ENCODE measurements around the gene NHERF2.
"Not testable (repeated sequence)": the region's sequence is repeated elsewhere in the genome, so short reads cannot be mapped to it uniquely, and the experiment has no call there.

Gene NHERF2

GRCh38 chr16:2007081-2007836 lies 19.4 kb upstream of the NHERF2 start:
- no peak for DNase-seq

DNA sequence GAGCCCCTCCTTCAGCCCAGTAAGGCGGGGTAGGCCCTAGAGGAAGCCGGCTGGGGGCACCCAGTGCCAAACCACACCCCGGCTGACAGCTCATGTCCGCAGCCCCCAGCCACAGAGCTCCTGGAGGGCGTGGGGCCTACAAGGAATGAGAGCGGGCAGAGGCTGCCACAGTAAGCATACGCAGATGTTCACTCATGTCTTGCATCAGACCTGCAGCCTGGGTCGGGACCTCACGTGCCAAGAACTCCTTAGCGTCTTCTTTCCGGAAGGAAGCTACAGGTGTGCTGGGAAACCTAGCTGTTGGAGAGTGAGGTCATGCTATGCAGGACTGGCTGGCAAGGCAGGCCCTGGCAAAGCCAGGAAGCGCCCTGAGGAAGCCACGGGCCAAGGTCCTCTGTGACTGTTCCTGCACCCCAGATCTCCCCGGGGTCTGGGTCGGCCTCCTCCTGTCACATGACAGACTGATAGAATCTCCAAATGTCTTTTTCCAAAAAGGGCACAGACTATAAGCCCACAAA lies 18.6 kb upstream of the NHERF2 start:
- DNase-seq = no peak

DNA sequence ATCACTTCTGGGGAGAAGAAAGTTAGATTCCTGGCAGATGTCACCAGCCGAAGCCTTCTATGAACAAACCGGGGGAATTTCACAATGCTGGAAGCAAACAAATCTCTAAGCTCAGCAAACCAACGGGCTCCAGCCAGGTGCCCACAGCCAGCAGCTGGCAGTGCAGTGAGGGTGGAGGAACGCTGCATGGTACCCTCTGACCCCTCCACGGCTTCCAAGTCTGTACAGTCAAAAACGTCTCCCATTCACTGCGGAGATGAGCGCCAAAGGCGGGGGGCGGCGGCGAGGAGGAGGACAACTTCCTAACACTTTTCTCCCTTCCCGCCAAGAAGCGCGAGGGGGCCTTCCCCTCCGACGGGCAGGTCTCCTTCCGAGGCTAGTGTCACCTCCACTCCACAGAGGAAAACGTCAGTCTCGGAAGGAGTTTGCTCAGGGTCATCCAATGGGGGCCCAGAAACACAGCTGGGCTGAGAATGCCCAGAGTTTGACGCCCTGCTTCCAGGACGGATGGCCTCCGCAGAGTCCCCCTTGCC lies 18.0 kb upstream of the NHERF2 start:
- no peak for DNase-seq

GRCh38 chr16:2009164-2009711 lies 17.5 kb upstream of the NHERF2 start:
- no peak for DNase-seq

DNA sequence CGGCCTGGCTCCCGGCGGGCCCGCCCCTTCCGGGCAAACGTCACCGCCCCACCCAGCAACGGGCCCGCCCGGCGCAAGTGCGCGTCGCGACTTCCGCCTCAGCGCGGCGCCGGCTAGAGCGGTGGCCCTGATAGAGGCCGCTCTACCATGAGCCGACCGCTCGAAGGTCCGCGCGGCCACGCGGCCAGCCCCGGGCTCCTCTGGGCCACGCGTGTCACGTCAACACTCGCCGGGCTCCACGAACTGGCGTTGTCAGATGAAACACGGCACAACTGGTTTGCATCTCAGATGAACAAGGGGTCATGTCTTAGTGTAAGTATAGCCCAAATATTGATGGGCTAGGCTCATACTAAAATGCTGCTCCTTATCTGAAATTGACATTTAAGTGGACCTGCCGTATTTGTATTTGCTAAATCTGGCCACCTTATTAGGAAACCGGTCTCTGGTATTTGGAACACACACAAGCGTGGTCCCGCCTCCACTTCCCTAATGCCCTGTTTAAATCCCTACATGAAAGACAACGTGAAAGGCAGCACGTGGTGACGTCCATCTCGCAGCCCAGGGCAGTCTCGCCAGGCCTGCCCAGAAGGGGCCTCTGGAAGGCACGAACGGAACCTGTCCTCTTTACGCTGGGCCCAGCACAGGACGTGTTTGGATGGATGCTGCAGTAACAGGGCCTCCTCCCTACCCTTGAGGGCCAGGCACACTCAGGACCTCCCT lies 16.8 kb upstream of the NHERF2 start, which contains the start of gene ZNF598:
TSS of gene ZNF598 (minus strand) at position 31 of the 720 bp plus-strand sequence.
- DNase-seq = peak; percentile 85

DNA sequence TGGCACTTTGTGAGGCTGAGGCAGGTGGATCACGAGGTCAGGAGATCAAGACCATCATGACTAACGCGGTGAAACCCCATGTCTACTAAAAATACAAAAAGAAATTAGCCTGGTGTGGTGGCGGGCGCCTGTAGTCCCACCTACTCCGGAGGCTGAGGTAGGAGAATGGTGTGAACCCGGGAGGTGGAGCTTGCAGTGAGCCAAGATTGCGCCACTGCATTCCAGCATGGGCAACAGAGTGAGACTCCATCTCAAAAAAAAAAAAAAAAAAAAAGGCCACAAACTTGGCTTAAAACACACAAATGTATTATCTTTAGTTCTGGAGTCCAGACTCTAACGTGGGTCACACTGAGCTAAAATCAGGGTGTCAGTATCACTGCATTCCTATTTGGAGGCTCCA lies 15.0 kb upstream of the NHERF2 start:
- not testable (repeated sequence) for DNase-seq

DNA sequence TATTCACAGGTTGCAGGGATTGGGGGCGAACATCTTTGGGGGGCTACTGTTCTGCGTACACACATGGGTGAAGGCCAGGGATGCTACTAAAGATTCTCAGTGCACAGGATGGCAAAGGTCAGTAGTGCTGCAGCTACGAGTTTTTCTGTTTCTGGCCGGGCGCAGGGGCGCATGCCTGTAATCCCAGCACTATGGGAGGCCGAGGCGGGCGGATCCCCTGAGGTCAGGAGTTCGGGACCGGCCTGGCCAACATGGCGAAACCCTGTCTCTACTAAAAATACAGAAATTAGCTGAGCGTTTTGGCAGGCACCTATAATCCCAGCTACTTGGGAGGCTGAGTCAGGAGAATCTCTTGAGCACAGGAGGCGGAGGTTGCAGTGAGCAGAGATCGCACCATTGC lies 13.2 kb upstream of the NHERF2 start:
- no peak for DNase-seq

DNA sequence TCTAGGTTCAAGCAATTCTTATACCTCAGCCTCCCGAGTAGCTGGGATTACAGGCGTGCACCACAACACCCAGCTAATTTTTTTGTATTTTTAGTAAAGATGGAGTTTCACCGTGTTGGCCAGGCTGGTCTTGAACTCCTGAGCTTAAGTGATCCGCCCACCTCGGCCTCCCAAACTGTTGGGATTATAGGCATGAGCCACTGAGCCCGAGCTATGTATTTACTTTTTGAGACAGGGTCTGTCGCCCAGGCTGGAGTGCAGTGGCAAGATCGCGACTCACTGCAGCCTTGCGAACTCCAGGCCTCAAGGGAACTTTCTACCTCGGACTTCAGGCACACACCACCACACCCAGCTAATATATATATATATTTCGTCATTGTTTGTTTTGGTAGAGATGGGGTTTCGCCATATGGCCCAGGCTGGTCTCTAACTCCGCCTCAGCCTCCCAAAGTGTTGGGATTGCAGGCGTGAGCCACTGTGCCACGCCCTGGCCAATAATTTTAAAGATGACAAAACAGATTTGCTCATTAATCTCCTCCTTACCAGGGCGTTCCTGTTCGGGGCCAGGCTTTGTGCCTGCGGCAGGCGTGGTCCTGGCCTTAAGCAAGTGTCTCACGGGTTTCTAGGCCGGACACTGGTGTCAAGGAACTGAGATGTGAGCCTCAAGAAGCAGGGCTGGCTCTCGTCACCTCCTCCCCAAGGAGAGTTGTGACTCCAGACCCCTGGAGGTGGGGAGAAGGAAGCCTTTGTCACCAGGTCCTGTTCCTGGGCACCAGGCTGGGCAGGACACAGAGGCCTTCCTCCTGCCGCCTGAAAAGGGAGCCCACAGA lies 11.4 kb upstream of the NHERF2 start:
- DNase-seq = no peak

DNA sequence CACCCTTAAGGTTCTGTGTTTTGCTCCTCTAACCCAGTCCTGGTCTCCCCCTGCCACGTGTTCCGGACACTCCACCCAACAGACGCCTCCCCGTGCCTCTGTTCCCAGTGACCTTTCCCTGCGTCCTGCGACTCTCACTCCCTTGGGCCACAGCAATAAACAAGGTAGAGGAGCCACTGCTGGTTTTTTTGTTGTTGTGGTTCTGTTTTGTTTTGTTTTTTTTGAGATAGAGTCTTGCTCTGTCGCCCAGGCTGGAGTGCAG lies 10.8 kb upstream of the NHERF2 start:
- no peak for DNase-seq

GRCh38 chr16:2016407-2016922 lies 10.2 kb upstream of the NHERF2 start:
- no peak for DNase-seq

DNA sequence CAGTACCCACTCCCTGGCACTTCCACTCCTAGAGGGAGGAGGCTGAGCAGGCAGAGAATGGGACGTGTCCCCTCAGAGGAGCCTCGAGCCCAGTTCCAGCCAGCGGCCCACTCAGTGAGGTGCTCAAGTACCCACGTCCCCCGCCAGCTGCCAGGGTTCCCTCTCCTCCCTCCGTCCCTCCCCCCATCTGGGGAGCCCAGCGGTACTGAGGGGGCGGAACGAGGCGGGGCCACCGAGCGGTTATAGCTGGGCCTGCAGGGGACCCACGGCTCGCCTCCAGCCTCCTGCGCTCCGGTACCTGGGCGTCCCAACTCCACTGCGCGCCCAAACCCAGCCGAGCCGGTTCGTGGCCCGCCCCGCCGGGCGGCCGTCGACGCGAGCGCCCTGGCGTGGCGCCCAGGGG lies 7.2 kb upstream of the NHERF2 start, which contains the start of gene NPW:
TSS of gene NPW (plus strand) at position 268 of the 403 bp plus-strand sequence.
- peak; percentile 18 for DNase-seq

DNA sequence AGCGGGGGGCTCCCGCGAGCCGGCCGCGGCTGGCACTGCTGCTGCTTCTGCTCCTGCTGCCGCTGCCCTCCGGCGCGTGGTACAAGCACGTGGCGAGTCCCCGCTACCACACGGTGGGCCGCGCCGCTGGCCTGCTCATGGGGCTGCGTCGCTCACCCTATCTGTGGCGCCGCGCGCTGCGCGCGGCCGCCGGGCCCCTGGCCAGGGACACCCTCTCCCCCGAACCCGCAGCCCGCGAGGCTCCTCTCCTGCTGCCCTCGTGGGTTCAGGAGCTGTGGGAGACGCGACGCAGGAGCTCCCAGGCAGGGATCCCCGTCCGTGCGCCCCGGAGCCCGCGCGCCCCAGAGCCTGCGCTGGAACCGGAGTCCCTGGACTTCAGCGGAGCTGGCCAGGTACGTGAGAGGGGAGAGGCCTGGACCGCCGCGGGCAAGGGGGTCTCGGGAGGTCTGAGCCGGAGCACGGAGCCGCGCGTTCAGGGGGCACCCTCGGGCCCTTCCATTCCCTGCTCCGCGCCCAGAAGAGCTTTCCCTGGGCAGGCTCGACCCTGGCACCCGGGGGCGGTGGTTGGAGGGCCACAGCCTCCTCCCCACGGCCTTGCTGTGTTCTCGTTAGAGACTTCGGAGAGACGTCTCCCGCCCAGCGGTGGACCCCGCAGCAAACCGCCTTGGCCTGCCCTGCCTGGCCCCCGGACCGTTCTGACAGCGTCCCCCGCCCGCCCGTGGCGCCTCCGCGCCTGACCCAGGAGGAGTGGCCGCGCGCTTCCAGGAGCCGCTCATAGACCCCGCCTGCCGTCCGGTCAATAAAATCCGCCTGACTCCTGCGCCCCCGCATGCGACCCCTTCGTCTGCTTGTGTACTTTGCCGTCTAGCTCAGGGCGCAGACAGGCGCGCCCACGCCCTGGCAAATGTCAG lies 6.5 kb upstream of the NHERF2 start:
- DNase-seq = no peak

- no peak for DNase-seq
These were observed 4.0 kb upstream of the NHERF2 start for GRCh38 chr16:2022723-2023091.

DNA sequence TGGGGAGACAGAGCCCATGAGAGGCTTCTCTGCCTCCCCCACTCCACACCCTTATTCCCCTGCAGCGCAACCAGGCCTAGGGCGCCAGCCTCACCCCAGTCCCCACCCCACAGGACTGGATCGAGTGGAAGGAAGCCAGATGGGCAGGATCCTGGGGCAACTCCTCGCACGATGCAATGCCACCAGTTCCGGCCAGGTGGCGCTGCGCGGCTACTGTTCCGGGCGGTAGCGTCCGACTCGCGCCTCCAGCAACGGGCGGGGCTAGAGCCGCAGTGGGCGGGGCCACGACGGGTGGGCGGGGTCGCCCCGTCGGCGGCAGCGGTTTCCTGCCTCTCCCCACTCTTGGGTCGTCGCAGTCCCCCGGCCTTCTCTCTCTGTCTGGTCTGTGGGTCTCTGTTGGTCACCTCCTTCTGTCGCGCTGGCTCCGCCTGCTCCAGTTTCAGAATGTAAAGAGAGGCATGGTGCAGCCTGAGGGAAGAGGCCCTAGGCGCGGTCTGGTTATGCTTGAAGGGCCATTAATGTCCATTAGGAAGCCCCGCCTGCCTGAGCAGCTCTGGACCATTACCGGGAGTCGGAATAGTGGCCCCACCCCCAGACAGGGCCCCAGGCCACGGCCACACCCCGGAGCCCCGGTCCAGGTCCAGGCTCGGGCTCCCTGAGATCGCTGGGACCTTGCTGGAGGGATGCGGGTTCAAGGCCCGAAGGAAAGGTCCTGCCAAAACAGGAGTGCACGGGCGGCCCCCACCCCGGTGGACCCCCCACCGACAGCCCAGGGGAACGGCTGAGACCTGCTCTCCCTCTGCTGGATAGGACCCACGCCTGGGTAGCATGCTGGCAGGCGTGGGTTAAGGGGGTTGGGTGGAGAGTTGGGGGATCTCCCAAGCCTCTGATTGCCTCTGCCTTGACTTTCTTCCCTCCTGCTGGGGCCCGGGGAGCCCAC lies 3.3 kb upstream of the NHERF2 start:
- DNase-seq = peak; percentile 80

GRCh38 chr16:2024032-2024420 lies 2.7 kb upstream of the NHERF2 start:
- no peak for DNase-seq

- no peak for DNase-seq
These were observed 1.5 kb upstream of the NHERF2 start for GRCh38 chr16:2025251-2025650.

DNA sequence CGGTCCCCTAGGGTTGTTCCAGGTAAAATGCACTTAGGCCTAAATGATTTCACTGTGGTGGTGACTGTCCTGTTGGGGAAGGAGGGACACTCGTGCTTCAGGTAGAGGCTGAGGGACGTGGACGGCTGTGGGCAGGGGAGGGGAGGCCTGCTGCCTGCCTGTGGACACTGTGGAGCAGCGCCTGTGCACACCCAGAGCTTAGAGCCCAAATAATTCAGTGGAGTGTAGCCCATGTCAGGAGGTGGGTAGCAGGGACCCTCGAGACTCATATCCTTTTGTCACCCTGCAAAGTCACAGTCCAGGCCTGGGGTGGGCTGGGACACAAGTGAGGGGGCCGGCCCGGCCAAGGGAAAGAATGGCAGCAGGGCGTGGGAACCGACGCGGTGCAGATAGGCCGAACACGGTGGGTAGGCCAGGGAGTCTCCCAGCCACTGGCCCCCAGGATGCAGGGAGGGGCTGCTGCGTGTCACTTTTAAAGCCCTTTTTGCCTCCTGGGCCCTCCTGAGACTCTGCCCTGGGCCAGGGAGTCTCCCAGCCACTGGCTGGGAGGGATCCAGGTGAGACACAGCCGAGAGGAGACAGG lies 733 bp upstream of the NHERF2 start:
- DNase-seq = no peak

DNA sequence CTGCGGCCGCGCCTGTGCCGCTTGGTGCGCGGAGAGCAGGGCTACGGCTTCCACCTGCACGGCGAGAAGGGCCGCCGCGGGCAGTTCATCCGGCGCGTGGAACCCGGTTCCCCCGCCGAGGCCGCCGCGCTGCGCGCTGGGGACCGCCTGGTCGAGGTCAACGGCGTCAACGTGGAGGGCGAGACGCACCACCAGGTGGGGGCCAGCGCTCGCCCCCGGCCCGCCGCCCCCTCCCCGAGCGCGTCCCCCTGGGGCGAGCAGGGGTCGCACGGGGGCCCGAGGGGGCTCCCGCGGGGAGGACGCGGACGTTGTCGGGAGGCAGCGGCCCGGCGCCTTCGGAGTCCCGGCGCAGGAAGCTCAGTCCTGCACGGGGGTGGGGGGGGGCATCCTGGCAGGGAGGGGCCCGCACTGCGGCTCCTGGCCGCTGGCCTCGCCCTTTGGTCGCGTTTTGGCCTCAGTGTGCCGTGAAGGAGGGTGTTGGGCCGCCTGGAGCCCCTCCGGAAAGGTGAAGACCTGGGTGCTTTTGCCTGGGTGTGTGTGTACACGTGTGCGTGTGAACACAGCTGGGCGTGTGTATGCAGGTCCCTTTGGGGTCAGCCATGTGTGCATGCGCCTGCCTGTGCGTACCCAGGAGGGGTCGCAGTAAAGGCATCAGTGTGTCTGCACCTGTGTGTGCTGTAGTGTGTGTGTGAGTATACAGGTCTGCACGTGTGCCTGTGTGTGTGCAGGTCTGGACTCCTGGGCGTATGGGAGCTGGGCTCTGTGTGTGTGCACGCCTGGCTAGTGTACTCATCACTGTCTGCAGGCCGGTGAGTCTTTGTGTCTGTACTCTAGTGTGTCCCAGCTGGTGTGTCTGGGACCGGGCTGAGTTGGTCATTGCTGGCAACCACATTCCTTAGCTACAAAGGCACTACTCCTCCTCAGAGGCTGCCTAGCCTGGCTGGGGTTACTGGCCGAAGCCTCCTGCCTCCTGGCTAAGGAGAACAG lies 615 bp downstream of the NHERF2 start:
- DNase-seq = no peak

DNA sequence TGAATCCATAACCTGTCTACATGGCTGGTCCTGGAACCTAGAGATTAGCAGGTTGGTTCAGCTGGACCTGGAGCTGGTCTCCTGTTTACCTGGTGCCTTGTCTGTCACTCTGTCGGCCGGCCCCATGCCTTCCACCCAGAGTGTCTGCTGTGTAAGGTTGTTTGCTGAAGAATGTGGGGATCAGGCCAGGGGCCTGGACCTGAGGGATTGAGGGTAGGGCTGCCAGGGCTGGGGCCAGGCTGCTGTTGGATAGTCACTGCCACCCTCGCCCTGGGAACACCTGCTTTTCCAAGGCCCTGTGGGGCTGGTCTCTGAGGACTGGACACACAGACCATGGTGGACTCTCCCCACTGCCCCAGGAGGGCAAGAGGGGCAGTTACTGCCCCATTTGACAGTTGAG lies 1.4 kb downstream of the NHERF2 start:
- DNase-seq = no peak
